IgD-negative memory B cell (primary cell): ENCODE results near the gene SLC25A40. TPM values are rescaled to one million over a fixed set of nuclear protein-coding genes. Genes with fewer than 3 reads are reported as not detected.
"Not testable (repeated sequence)": the region's sequence is repeated elsewhere in the genome, so short reads cannot be mapped to it uniquely, and the experiment has no call there.

Source experiments
- H3K27ac Mint-ChIP-seq, 3 donors: one replicate each; pipeline ENCODE4 v1.8.0; 2020 to 2022; ENCODE audit warnings: mild to moderate bottlenecking in 3 of 3, mixed read lengths in 3 of 3, moderate library complexity in 1 of 3
- H3K27me3 Mint-ChIP-seq: one replicate; pipeline ENCODE4 v1.8.0; 2021; ENCODE audit warnings: mixed read lengths
- H3K36me3 Mint-ChIP-seq: one replicate; pipeline ENCODE4 v1.8.0; 2020; ENCODE audit warnings: mild to moderate bottlenecking, mixed read lengths
- H3K4me1 Mint-ChIP-seq, 3 donors: one replicate each; pipeline ENCODE4 v1.8.0; 2020 to 2022; ENCODE audit warnings: mixed read lengths in 3 of 3, mild to moderate bottlenecking in 1 of 3
- H3K4me3 Mint-ChIP-seq, 4 donors: one replicate each; pipeline ENCODE4 v1.8.0; 2020 to 2022; ENCODE audit warnings: mild to moderate bottlenecking in 4 of 4, mixed read lengths in 4 of 4, moderate library complexity in 3 of 4
- H3K9me3 Mint-ChIP-seq, 3 donors: one replicate each; pipeline ENCODE4 v1.8.0; 2020 to 2021; ENCODE audit warnings: mixed read lengths in 3 of 3, mild to moderate bottlenecking in 1 of 3
- polyA plus RNA-seq: library from polyadenylated mRNA; unstranded; fragments of 300-500 nt; fragmentation: Illumina TruSeq; gene quantifications from one replicate; pipeline ENCODE4 v1.2.3, GENCODE V29; 2021

Gene SLC25A40
- 15.7 TPM for polyA plus RNA-seq

DNA sequence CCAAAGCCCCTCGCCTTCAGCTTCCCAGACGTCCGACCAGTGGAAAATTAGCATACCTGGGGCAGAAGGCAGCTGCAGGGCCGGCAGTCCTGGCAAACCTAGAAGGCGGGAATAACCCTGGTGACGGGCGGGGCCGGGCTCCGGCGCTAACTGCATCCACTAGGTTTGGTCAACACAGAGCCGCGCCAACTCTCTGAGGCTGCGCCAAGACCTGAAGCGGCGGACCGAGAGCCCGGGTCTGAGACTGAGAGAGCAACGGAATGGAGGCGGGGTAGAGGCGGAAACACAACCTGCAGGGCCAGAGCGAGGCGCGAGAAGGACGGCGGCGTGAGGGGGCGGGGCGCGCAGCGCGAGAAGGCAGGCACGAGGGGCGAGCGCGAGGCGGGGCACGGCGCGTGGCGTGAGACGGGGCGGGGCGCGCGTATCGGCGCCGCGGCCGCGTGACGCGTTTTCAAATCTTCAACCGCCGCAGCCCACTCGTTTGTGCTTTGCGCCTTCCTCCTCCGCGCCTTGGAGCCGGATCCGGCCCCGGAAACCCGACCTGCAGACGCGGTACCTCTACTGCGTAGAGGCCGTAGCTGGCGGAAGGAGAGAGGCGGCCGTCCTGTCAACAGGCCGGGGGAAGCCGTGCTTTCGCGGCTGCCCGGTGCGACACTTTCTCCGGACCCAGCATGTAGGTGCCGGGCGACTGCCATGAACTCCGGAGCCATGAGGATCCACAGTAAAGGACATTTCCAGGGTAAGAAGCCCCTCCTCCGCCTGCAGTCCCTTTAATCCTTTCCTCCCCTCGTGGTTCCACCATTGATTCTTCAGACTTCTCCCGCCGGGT is at the start of gene SLC25A40, which contains the start of gene DBF4:
Gene SLC25A40, minus strand, starts transcription at position 321 of the 829 bp plus-strand sequence. CDS start 17,633 bp downstream, outside the sequence.
Gene DBF4, plus strand, starts transcription at position 454 of the 829 bp plus-strand sequence. Its CDS starts 240 bp downstream, at position 694.
- peak within 1 kb of the TSS; percentile 82 to 99 (median 95) for H3K4me3 Mint-ChIP-seq
- peaks cover 0 to 4% (median 0%) of the 10 kb centered on the region in 3 donors for H3K9me3 Mint-ChIP-seq
- no peaks in the 10 kb centered on the region for H3K27me3 Mint-ChIP-seq
- peak within 1 kb of the TSS; percentile 98 to 99 (median 98) for H3K27ac Mint-ChIP-seq
- peaks cover 7% of the 10 kb centered on the region for H3K36me3 Mint-ChIP-seq
- peaks cover 24 to 39% (median 32%) of the 10 kb centered on the region in 3 donors for H3K4me1 Mint-ChIP-seq

DNA sequence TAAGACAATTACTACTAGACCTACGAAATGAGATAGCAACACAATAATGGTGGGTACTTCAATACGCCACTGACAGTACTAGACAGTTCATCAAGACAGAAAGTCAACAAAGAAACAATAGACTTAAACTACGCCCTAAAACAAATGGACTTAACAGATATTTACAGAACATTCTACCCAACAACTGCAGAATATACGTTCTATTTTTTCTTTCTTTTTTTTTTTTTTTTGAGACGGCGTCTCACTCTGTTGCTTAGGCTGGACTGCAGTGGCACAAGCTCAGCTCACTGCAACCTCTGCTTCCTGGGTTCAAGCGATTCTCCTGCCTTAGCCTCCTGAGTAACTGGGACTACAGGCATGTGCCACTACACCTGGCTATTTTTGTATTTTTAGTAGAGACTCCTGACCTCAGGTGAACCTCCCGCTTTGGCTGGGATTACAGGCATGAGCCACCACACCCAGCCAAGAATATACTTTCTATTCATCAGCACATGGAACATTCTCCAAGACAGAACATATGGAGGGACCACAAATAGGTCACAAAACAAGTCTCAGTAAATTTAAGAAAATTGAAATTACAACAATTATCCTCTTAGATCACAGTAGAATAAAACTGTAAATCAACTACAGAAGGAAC is 46.7 kb upstream of the SLC25A40 start:
- not testable (repeated sequence) for H3K4me3 Mint-ChIP-seq, H3K27ac Mint-ChIP-seq, H3K36me3 Mint-ChIP-seq, H3K4me1 Mint-ChIP-seq, H3K9me3 Mint-ChIP-seq, H3K27me3 Mint-ChIP-seq

DNA sequence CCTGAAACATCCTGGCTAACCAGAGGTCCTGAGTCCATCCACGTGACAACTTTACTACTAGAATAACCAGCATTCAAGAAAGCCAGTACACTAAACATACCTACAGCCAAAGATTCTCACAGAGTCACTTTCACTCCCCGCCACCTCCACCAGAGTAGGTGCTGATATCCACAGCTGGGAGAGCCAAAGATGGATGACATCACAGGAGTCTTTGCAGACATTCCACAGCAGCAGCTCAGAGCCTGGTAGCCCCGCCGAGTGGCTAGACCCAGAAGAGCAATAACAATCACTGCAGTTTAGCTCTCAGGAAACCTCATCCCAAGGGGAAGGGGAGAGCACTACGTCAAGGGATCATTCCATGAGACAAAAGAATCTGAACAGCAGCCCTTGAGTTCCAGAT is 44.4 kb upstream of the SLC25A40 start:
- Mint-ChIP-seq H3K27me3 (peaks cover 3% of the 10 kb centered on the region), H3K4me3 (no peak overlapping the region), H3K4me1 (no peaks in the 10 kb centered on the region), H3K9me3 (no peaks in the 10 kb centered on the region), H3K27ac (no peak overlapping the region), H3K36me3 (no peaks in the 10 kb centered on the region)

DNA sequence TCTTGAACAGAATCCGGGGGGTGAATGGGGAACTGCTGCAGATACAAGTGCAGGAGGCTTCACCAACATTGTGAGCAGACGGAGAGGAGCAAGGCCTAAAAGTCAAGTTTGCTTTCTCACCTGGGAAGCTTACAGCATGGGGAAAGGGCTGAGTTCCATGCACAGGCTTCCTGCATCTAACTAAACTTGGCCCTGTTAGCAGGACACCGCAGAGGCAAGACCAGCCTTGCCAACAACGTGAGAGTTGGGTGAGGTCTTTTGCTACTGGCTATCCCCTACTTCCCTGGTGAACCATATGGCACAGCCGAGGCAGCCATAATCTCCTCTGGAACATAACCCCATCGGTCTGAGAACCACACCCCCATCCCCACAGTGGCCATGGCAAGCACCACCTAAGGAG is 43.7 kb upstream of the SLC25A40 start:
- no peak overlapping the region for H3K4me3 Mint-ChIP-seq
- H3K27ac Mint-ChIP-seq: peak overlapping the region in 1 of 3 donors; percentile 13
- peaks cover 3% of the 10 kb centered on the region for H3K27me3 Mint-ChIP-seq
- no peaks in the 10 kb centered on the region for H3K36me3 Mint-ChIP-seq
- H3K4me1 Mint-ChIP-seq: no peaks in the 10 kb centered on the region
- no peaks in the 10 kb centered on the region for H3K9me3 Mint-ChIP-seq

DNA sequence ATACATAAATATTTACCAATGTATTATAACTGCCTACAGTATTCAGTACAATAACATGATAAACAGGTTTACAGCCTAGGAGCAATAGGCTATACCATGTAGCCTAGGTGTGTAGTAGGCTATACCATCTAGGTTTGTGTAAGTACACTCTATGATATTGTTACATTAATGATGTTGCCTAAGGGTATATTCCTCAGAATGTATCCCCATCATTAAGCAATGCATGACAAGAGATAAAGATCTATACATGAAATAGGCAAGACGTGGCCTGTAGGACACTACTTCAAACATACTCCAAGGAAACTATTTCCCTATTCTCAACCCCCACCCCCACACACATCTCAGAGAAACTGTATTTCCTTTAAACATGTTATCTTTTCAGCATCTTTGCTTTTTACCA is 42.6 kb upstream of the SLC25A40 start:
- H3K4me3 Mint-ChIP-seq: no peak overlapping the region
- H3K4me1 Mint-ChIP-seq: no peaks in the 10 kb centered on the region
- H3K27ac Mint-ChIP-seq: no peak overlapping the region
- no peaks in the 10 kb centered on the region for H3K36me3 Mint-ChIP-seq
- peaks cover 3% of the 10 kb centered on the region for H3K27me3 Mint-ChIP-seq
- H3K9me3 Mint-ChIP-seq: no peaks in the 10 kb centered on the region

GRCh38 chr7:87912121-87912520 is 36.0 kb upstream of the SLC25A40 start:
- H3K9me3 Mint-ChIP-seq: no peaks in the 10 kb centered on the region
- no peaks in the 10 kb centered on the region for H3K27me3 Mint-ChIP-seq
- H3K4me1 Mint-ChIP-seq: no peaks in the 10 kb centered on the region
- no peaks in the 10 kb centered on the region for H3K36me3 Mint-ChIP-seq
- no peak overlapping the region for H3K4me3 Mint-ChIP-seq
- no peak overlapping the region for H3K27ac Mint-ChIP-seq

GRCh38 chr7:87908814-87909213 is 32.7 kb upstream of the SLC25A40 start:
- H3K36me3 Mint-ChIP-seq, H3K4me3 Mint-ChIP-seq, H3K9me3 Mint-ChIP-seq, H3K4me1 Mint-ChIP-seq, H3K27me3 Mint-ChIP-seq, H3K27ac Mint-ChIP-seq: not testable (repeated sequence)

GRCh38 chr7:87907136-87907906 is 31.2 kb upstream of the SLC25A40 start:
- not testable (repeated sequence) for H3K36me3 Mint-ChIP-seq, H3K9me3 Mint-ChIP-seq, H3K4me3 Mint-ChIP-seq, H3K4me1 Mint-ChIP-seq, H3K27me3 Mint-ChIP-seq
- H3K27ac Mint-ChIP-seq: peak overlapping the region in 1 of 3 donors; percentile 47

GRCh38 chr7:87899255-87899654 is 23.1 kb upstream of the SLC25A40 start:
- no peaks in the 10 kb centered on the region for H3K9me3 Mint-ChIP-seq
- H3K4me3 Mint-ChIP-seq: no peak overlapping the region
- H3K4me1 Mint-ChIP-seq: peaks cover 0 to 3% (median 0%) of the 10 kb centered on the region in 3 donors
- H3K36me3 Mint-ChIP-seq: peaks cover 7% of the 10 kb centered on the region
- no peak overlapping the region for H3K27ac Mint-ChIP-seq
- no peaks in the 10 kb centered on the region for H3K27me3 Mint-ChIP-seq

DNA sequence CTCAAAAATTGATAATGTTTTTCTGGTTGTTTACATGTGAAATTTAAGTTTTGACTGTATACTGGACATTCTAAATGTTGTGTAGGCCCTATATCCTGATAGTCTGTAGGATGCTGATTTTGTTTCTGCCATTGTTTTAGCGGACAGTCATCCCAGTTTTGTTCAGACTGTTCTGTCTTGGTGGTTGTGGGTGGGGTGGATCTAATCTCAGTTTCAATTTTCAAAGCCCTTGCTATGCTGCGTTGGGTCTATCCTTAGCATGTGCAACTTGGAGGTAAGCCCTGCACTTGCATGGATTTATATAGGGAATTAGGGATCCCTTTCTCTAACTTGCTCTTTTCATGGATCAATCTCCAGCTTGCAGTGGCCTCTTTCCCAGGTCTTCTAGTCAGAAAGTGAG is 19.2 kb upstream of the SLC25A40 start:
- Mint-ChIP-seq H3K27me3 (no peaks in the 10 kb centered on the region), H3K9me3 (no peaks in the 10 kb centered on the region), H3K27ac (peak overlapping the region in 2 of 3 donors; percentile 7 to 39), H3K36me3 (peaks cover 3% of the 10 kb centered on the region), H3K4me3 (no peak overlapping the region), H3K4me1 (peaks cover 0 to 3% (median 0%) of the 10 kb centered on the region in 3 donors)

- no peak overlapping the region for H3K4me3 Mint-ChIP-seq
- no peaks in the 10 kb centered on the region for H3K27me3 Mint-ChIP-seq
- H3K36me3 Mint-ChIP-seq: peaks cover 1% of the 10 kb centered on the region
- no peaks in the 10 kb centered on the region for H3K9me3 Mint-ChIP-seq
- H3K4me1 Mint-ChIP-seq: peaks cover 0 to 3% (median 3%) of the 10 kb centered on the region in 3 donors
- H3K27ac Mint-ChIP-seq: no peak overlapping the region
Measured at GRCh38 chr7:87886875-87887274, 10.7 kb upstream of the SLC25A40 start.

DNA sequence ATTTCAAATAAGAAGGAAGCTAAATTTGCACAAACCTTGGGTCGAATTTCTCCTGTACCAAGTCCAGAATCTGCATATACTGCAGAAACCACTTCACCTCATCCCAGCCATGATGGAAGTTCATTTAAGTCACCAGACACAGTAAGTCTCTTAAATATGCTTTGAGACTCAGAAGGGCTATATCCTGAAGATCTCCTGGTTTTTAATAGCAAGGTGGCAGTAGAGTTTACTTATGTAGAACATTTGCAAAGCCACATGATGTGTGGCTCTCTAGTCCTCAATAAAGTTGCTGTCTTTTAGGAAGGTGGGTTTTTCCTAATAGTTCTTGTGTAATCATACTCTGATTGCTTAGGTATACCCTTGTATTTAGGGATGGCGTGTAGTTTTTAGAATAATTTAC is 8.9 kb upstream of the SLC25A40 start:
- H3K36me3 Mint-ChIP-seq: peaks cover 5% of the 10 kb centered on the region
- H3K4me3 Mint-ChIP-seq: no peak overlapping the region
- peak overlapping the region in 1 of 3 donors; percentile 43 for H3K27ac Mint-ChIP-seq
- no peaks in the 10 kb centered on the region for H3K27me3 Mint-ChIP-seq
- no peaks in the 10 kb centered on the region for H3K9me3 Mint-ChIP-seq
- peaks cover 2 to 4% (median 3%) of the 10 kb centered on the region in 3 donors for H3K4me1 Mint-ChIP-seq

DNA sequence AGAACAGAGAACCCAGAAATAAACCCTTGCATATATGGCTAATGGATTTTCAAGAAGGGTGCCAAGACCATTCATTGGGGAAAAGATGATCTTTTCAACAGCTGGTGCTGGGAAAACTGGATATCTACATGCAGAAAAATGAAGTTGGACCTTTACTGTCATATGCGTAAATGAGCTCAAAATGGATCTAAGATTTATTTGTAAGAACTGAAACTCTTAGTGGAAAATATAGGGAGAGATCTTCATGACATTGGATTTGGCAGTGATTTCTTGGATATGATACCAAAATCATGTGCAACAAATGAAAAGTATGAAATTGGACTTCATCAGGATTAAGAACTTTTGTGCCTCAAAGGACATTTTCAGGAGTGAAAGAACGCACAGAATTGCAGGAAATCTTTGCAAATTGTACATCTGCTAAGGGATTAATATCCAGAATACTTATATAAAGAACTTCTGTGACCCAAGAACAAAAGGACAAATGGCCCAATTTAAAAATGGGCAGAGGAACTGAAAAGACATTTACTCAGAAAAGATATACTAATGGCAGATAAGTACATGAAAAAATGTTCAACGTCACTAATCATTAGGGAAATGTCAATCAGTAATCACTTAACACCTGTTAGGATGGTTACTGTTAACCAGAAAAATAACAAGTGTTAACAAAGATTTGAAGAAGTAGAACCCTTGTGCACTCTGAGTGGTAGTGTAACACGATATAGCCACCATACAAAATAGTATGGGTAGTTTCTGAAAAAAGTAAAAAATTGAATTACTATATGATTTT is 6.2 kb upstream of the SLC25A40 start:
- Mint-ChIP-seq H3K36me3 (peaks cover 4% of the 10 kb centered on the region), H3K27me3 (no peaks in the 10 kb centered on the region), H3K27ac (no peak overlapping the region), H3K9me3 (no peaks in the 10 kb centered on the region), H3K4me1 (peaks cover 4 to 17% (median 8%) of the 10 kb centered on the region in 3 donors), H3K4me3 (no peak overlapping the region)

DNA sequence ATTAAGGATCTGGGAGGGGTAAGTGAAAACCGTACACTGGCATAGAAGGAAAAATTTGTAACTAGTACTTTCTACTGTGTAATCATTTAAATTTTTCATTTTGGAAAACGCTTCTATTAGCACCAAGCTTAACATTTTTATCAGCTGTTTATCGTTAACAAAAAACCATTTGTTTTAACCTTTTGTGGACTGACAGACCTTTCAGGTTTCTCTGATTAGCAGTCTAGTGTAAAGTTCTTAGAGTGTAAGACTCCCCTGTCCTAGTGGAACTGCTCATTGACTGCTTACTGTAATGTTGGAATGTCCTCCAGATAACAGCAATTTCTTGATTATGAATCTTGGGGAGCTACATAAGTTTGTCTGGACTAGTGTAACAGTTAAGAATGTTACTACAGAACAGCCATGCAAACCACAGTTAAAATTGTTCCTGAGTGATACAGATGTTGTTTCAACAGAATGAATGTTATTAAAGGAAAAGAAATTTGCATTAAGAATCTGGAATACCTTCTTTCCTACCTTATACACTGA is 2.1 kb upstream of the SLC25A40 start:
- Mint-ChIP-seq H3K27me3 (no peaks in the 10 kb centered on the region), H3K4me3 (peak overlapping the region in 3 of 4 donors; percentile 44 to 82 (median 73)), H3K9me3 (no peaks in the 10 kb centered on the region), H3K4me1 (peaks cover 19 to 35% (median 32%) of the 10 kb centered on the region in 3 donors), H3K27ac (peak overlapping the region in 1 of 3 donors; percentile 98), H3K36me3 (peaks cover 4% of the 10 kb centered on the region)
